Measurements from ENCODE around the gene VPS8.

Gene VPS8

GRCh38 chr3:184815046-184815930, 3.3 kb downstream of the VPS8 start:
- DNase-seq = no peak

- DNase-seq = no peak
These were observed 4.6 kb downstream of the VPS8 start for GRCh38 chr3:184816614-184817013.

GRCh38 chr3:184820525-184820924, 8.6 kb downstream of the VPS8 start:
- no peak for DNase-seq

GRCh38 chr3:184821034-184821433, 9.1 kb downstream of the VPS8 start:
- no peak for DNase-seq

- no peak for DNase-seq
These were observed 10.1 kb downstream of the VPS8 start for GRCh38 chr3:184822081-184822480.

- DNase-seq = no peak
These were observed 10.7 kb downstream of the VPS8 start for GRCh38 chr3:184822654-184823053.

- DNase-seq = no peak
These were observed 12.0 kb downstream of the VPS8 start for GRCh38 chr3:184823990-184824389.

GRCh38 chr3:184825121-184825820, 13.3 kb downstream of the VPS8 start:
- DNase-seq = no peak

- no peak for DNase-seq
These were observed 15.6 kb downstream of the VPS8 start for GRCh38 chr3:184827572-184827971.

GRCh38 chr3:184832044-184832443, 20.1 kb downstream of the VPS8 start:
- DNase-seq = no peak

- no peak for DNase-seq
These were observed 20.9 kb downstream of the VPS8 start for GRCh38 chr3:184832903-184833302.

- no peak for DNase-seq
These were observed 24.3 kb downstream of the VPS8 start for GRCh38 chr3:184836090-184836822.

- no peak for DNase-seq
These were observed 30.5 kb downstream of the VPS8 start for GRCh38 chr3:184842433-184842832.

- no peak for DNase-seq
These were observed 33.9 kb downstream of the VPS8 start for GRCh38 chr3:184845819-184846218.

- peak; percentile 8 for DNase-seq
These were observed 34.5 kb downstream of the VPS8 start for GRCh38 chr3:184846496-184846895.

GRCh38 chr3:184848934-184849333, 37.0 kb downstream of the VPS8 start:
- DNase-seq = no peak

- no peak for DNase-seq
These were observed 38.2 kb downstream of the VPS8 start for GRCh38 chr3:184850201-184850600.

- DNase-seq = no peak
These were observed 45.1 kb downstream of the VPS8 start for GRCh38 chr3:184857099-184857498.

- no peak for DNase-seq
These were observed 52.0 kb downstream of the VPS8 start for GRCh38 chr3:184864000-184864399.

GRCh38 chr3:184868477-184868876, 56.5 kb downstream of the VPS8 start:
- DNase-seq = no peak

GRCh38 chr3:184872200-184872599, 60.2 kb downstream of the VPS8 start:
- DNase-seq = no peak

- no peak for DNase-seq
These were observed 61.2 kb downstream of the VPS8 start for GRCh38 chr3:184873141-184873540.

Measured in NCI-H2171 (cell line).